ENCODE results near the gene KLF16.

- no peak for TF ChIP-seq CTCF (IDR thresholded peaks at IDR 0.05 in 2 of 3, conservative IDR thresholded peaks at IDR 0.05 in 1 of 3; ENCODE audit: control insufficient read depth in 2 of 3, extremely low read depth in 1 of 3, insufficient read depth in 1 of 3, low read depth in 3 of 3, low read length in 3 of 3)
- TF ChIP-seq YBX1 (IDR thresholded peaks at IDR 0.05): no peak
- no peak for TF ChIP-seq NFIC (IDR thresholded peaks at IDR 0.05; ENCODE audit: low read depth, low read length)
- no peak for TF ChIP-seq POLR2A (IDR thresholded peaks at IDR 0.05; ENCODE audit: low read depth, low read length)
- no peak for TF ChIP-seq YY1 (IDR thresholded peaks at IDR 0.05; ENCODE audit: low read depth, low read length)
- no peak for TF ChIP-seq MAX (IDR thresholded peaks at IDR 0.05; ENCODE audit: low read depth, low read length)
- TF ChIP-seq ZBTB4 (CRISPR knock-in tag; IDR thresholded peaks at IDR 0.05): no peak
- TF ChIP-seq SUZ12 (IDR thresholded peaks at IDR 0.05; ENCODE audit: unreplicated experiment): no peak
- TF ChIP-seq CEBPB (IDR thresholded peaks at IDR 0.05; ENCODE audit: borderline replicate concordance in 1 of 2, low read depth in 2 of 2, low read length in 2 of 2): no peak
- no peak for TF ChIP-seq EZH2 (IDR thresholded peaks at IDR 0.05; ENCODE audit: borderline replicate concordance, control insufficient read depth, low read depth, low read length)
- no peak for TF ChIP-seq MTA3 (IDR thresholded peaks at IDR 0.05; ENCODE audit: borderline replicate concordance, low read length)
- no peak for TF ChIP-seq ESRRA (IDR thresholded peaks at IDR 0.05; ENCODE audit: low read length)
Observed at GRCh38 chr19:1896508-1896907, 33.1 kb upstream of the KLF16 start.
